ENCODE measurements around the gene IFRD2. TPM values are rescaled to one million over a fixed set of nuclear protein-coding genes. Genes with fewer than 3 reads are reported as not detected.

Gene IFRD2
- total and polyA plus RNA-seq, 2 of the 13 experiments (the other 11 are each of a cell fraction or from before 2014, with no cell fraction given): 32.8 to 96.1 TPM

DNA sequence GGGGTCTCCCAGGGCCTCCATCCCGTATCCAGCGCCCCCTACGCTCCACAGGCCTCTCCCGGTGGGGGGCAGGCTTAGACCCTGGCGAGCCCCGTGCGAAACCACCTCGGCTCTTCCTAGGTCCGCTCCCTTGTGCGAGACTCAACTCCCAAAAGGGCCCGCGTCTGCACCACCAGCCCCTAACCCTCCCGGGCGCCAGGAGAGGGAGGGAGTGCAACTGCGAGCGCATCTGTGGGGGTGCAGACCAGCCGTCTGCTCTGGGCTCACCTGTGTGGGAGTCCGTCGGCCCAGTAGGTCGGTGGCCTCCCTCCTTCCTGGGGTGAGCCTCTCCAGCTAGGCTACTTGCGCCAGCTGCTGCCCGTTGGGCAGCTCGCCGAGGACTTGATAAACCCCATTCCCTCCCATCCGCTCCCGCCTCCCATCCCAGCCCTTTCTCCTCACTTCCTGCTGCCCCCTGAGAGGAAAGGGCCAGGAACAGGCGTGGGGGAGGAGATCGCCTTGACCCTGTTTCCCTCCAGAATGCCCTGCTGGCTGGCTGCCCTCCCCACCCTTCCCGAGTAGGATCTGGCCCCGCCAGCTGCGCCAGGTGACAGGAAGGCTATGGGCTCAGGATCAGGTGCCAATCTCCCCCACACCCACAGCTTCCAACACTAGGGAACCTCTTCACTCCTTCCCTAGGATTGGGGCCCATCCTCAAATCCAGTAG, 30.3 kb upstream of the IFRD2 start, which contains the start of gene HYAL2 (continued):
- TF ChIP-seq HINFP (CRISPR knock-in tag; IDR thresholded peaks at IDR 0.05; ENCODE audit: low read depth) (no peak), CREBL2 (CRISPR knock-in tag; IDR thresholded peaks at IDR 0.05; ENCODE audit: borderline replicate concordance) (no peak), POLR2G (IDR thresholded peaks at IDR 0.05; ENCODE audit: low read depth, low read length) (peak; percentile 16), ZNF841 (CRISPR knock-in tag; IDR thresholded peaks at IDR 0.05; ENCODE audit: borderline replicate concordance) (no peak), ZNF550 (CRISPR knock-in tag; IDR thresholded peaks at IDR 0.05; ENCODE audit: borderline replicate concordance) (no peak), STAT5B (CRISPR knock-in tag; IDR thresholded peaks at IDR 0.05) (no peak), NFRKB (IDR thresholded peaks at IDR 0.05) (no peak), ZNF570 (CRISPR knock-in tag; IDR thresholded peaks at IDR 0.05; ENCODE audit: borderline replicate concordance) (no peak), HNF4A (CRISPR knock-in tag; IDR thresholded peaks at IDR 0.05) (no peak), ZNF343 (CRISPR knock-in tag; IDR thresholded peaks at IDR 0.05) (no peak), PAF1 (CRISPR knock-in tag; IDR thresholded peaks at IDR 0.05) (no peak), RNF2 (conservative IDR thresholded peaks at IDR 0.05; ENCODE audit: low read depth) (no peak), PAXIP1 (CRISPR knock-in tag; conservative IDR thresholded peaks at IDR 0.05) (peak; percentile 42; the same call in 1 of the 2 replicates), THAP8 (CRISPR knock-in tag; IDR thresholded peaks at IDR 0.05; ENCODE audit: borderline replicate concordance) (no peak), ZMAT3 (CRISPR knock-in tag; conservative IDR thresholded peaks at IDR 0.05) (peak; percentile 79; the same call in 1 of the 2 replicates), ATAD3A (CRISPR knock-in tag; IDR thresholded peaks at IDR 0.05) (no peak), EED (CRISPR knock-in tag; IDR thresholded peaks at IDR 0.05) (no peak)
- TF ChIP-seq, protein P1, sequence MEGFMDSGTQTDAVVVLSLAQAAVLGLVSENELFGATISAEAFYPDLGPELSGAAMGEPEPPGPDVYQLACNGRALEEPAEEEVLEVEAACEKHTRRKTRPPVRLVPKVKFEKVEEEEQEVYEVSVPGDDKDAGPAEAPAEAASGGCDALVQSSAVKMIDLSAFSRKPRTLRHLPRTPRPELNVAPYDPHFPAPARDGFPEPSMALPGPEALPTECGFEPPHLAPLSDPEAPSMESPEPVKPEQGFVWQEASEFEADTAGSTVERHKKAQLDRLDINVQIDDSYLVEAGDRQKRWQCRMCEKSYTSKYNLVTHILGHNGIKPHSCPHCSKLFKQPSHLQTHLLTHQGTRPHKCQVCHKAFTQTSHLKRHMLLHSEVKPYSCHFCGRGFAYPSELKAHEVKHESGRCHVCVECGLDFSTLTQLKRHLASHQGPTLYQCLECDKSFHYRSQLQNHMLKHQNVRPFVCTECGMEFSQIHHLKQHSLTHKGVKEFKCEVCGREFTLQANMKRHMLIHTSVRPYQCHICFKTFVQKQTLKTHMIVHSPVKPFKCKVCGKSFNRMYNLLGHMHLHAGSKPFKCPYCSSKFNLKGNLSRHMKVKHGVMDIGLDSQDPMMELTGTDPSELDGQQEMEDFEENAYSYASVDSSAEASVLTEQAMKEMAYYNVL (CRISPR knock-in tag; IDR thresholded peaks at IDR 0.05; ENCODE audit: borderline replicate concordance): no peak

All from HepG2 (cell line).